Activated CD8-positive, alpha-beta T cell treated with anti-CD3 and anti-CD28 coated beads for 36 hours (primary cell): ENCODE measurements around the gene CFAP410. TPM values are rescaled to one million over a fixed set of nuclear protein-coding genes. Genes with fewer than 3 reads are reported as not detected.
A peak's percentile ranks its signal among the peaks of the same experiment; 100 is the strongest.

Experiments
- ATAC-seq: fragments of 200-7000 bp; cut with Tn5 transposase; one replicate; pipeline ENCODE4 v1.10.0; 2021; ENCODE audit warnings: mild to moderate bottlenecking, moderate library complexity
- CTCF ChIA-PET: fragments of 350-600 bp; sonication (Branson Sonifier 250); formaldehyde crosslinking; loops from one replicate; lab custom pipeline; 2021; ENCODE audit warnings: antibody characterized with exemption; lab: Charles Lee
- POLR2A ChIA-PET: fragments of 350-600 bp; sonication (Branson Sonifier 250); formaldehyde crosslinking; loops from one replicate; lab custom pipeline; 2021; ENCODE audit warnings: antibody characterized with exemption; lab: Charles Lee
- DNase-seq: peaks from one replicate; pipeline ENCODE4 v3.0.0-alpha.2; 2020
- H3K27ac Mint-ChIP-seq: one replicate; pipeline ENCODE4 v1.8.0; 2021; ENCODE audit warnings: mild to moderate bottlenecking, mixed read lengths
- H3K27me3 Mint-ChIP-seq: one replicate; pipeline ENCODE4 v1.8.0; 2021; ENCODE audit warnings: mixed read lengths
- H3K36me3 Mint-ChIP-seq: one replicate; pipeline ENCODE4 v1.8.0; 2021; ENCODE audit warnings: low read depth, mixed read lengths
- H3K4me1 Mint-ChIP-seq: one replicate; pipeline ENCODE4 v1.8.0; 2021; ENCODE audit warnings: low read depth, mixed read lengths
- H3K4me3 Mint-ChIP-seq: one replicate; pipeline ENCODE4 v1.8.0; 2021; ENCODE audit warnings: mild to moderate bottlenecking, moderate library complexity, mixed read lengths
- H3K9me3 Mint-ChIP-seq: one replicate; pipeline ENCODE4 v1.8.0; 2021; ENCODE audit warnings: mixed read lengths
- intact Hi-C: fragments of 100-400 bp; cut with micrococcal nuclease; formaldehyde crosslinking; loops from one replicate; pipeline ENCODE4 v1.10.0; 2022
- total RNA-seq, 2 experiments: library from RNA; stranded (reverse); gene quantifications; one replicate each; pipeline ENCODE4 v1.2.3, GENCODE V29; 2021
- TF ChIP-seq, protein P1 (sequence below): fragments of 200-600 bp; IDR thresholded peaks from one replicate; pipeline ENCODE4 v1.8.0; 2022; ENCODE audit warnings: antibody characterized with exemption, mild to moderate bottlenecking

The CFAP410 gene
- total RNA-seq, 2 experiments from 2014 or later = 17.2 TPM

DNA sequence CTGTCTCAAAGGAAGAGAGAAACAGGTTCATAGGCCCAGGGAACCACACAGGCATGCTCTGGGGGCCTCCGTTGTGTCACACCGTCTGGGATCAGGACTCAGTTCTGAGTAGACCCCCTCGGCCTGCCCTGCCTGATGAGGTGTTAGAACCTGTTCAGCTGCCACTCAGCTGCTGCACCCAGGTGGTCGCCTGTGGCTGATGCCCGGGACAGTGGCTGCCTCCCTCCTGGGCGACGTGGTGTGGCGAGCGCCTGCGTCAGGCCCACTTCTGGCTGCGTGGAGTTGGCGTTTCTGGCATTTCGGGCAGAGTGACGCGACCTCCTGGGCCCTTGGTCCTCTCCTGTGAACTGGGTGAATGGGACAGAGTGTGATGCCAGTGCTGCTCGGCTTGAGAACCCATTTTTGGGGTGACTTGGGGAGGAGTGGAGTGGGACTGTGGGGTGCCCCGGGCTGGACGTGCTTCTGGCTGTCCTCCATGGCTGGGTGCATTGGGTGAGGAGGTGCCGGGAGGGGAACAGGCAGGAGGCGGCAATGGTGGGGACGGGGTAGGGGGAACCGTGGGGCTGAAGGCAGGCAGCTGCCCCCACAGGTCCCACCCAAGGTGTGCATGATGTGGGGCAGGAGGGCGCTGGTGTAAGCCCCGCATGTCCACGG is 10.8 kb downstream of the CFAP410 start:
- POLR2A ChIA-PET = interaction anchor here (0.7 to 2.0 kb wide), 5 partner anchors 9 to 18 kb away, joined by 3 to 11 read pairs (median 4); no protein-coding TSS in a partner anchor
- intact Hi-C loops = no loop called here

DNA sequence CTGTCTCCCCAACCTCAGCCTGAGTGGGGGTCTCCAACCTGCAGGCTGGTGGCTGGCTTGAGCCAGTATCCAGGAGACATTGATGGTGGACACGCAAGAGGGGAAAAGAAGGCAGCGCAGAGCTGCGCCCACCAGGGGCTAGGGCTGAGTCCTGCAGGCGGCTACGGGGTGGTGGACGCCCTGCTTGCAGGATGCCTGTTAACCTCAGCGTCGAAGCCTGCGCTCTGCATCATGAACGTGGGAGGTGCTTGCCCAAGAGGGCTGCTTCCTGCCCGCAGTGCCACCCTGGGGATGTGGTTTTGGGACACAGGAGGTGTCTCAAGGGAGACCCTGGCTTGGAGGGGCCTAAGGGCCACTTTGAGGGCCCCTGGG is 11.6 kb downstream of the CFAP410 start:
- H3K27me3 Mint-ChIP-seq = no peaks in the 10 kb centered on the region
- ATAC-seq (no peak), DNase-seq (no peak)
- TF ChIP-seq, protein P1, sequence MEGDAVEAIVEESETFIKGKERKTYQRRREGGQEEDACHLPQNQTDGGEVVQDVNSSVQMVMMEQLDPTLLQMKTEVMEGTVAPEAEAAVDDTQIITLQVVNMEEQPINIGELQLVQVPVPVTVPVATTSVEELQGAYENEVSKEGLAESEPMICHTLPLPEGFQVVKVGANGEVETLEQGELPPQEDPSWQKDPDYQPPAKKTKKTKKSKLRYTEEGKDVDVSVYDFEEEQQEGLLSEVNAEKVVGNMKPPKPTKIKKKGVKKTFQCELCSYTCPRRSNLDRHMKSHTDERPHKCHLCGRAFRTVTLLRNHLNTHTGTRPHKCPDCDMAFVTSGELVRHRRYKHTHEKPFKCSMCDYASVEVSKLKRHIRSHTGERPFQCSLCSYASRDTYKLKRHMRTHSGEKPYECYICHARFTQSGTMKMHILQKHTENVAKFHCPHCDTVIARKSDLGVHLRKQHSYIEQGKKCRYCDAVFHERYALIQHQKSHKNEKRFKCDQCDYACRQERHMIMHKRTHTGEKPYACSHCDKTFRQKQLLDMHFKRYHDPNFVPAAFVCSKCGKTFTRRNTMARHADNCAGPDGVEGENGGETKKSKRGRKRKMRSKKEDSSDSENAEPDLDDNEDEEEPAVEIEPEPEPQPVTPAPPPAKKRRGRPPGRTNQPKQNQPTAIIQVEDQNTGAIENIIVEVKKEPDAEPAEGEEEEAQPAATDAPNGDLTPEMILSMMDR = no peak
- no peak overlapping the region for H3K27ac Mint-ChIP-seq
- POLR2A ChIA-PET = interaction anchor here (0.7 to 2.0 kb wide), 3 partner anchors 10 to 14 kb away, joined by 3 to 11 read pairs (median 4); no protein-coding TSS in a partner anchor
- intact Hi-C loops = no loop called here
- CTCF ChIA-PET = no interaction called here
- no peaks in the 10 kb centered on the region for H3K9me3 Mint-ChIP-seq
- no peak overlapping the region for H3K4me3 Mint-ChIP-seq
- H3K4me1 Mint-ChIP-seq = no peaks in the 10 kb centered on the region
- no peaks in the 10 kb centered on the region for H3K36me3 Mint-ChIP-seq

More for the DNA sequence above, 10.8 kb downstream of the CFAP410 start:
- Mint-ChIP-seq H3K36me3 (no peaks in the 10 kb centered on the region), H3K27ac (peak overlapping the region; percentile 57), H3K4me3 (no peak overlapping the region), H3K9me3 (no peaks in the 10 kb centered on the region), H3K4me1 (no peaks in the 10 kb centered on the region), H3K27me3 (no peaks in the 10 kb centered on the region)
- TF ChIP-seq, protein P1 = no peak
- CTCF ChIA-PET = no interaction called here
- ATAC-seq (no peak), DNase-seq (no peak)

DNA sequence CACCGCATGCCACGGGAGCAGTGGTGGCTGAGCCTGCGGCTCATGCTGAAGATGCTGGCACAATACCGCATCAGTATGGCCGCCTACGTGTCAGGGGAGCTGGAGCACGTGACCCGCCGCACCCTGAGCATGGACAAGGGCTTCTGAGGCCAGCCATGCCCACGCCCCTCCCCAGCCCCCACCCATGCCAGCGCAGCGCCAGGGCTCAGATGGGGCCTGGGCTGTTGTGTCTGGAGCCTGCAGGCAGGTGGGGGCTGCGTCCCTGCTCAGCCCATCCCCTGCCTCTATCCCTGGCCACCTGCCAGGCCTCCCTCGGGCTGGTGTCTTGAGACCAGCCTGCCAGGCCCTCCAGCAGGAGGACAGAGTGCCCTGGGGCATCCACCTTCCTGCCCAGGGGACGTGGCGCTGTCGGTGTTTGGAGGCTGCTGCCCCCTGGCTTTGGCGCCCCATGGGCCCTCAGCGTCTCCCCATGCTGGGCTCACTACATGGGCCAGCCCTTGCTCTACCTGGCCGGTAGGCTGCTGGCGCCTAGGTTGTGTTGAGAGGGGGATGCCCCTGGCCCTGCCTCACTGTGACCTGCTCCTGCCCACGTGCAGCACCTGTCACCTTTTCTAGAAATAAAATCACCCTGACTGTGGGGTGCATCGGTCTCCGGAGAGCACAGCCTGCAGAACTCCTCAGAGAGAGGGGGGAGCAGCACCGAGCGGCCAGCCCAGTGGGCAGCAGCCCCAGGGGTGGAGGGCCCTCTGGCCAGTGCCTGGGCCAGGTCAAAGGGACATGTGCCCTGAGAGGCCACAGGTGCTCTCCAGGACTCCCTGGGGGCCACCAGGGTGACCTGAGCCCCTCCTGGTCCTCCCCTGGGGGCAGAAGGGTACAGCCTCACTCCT is 12.2 kb downstream of the CFAP410 start:
- TF ChIP-seq, protein P1 = no peak

DNA sequence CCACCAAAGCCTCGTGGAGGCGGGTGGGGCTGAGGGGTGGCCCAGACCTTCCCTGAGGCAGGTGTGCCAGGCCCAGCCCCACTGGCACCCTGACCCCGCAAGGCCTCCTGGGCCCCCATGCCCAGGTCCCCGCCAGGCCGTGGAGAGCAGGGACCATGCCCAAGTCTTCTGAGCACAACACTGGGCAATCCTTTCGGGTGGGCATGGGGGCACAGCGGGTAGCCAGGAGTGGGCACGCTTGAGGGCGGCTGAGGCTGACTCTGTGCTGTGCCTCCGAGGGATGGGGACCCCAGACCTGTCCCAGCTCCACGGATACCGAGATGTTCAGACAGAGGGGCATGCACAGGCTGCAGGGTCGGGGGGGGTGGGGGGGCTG is 12.9 kb downstream of the CFAP410 start:
- intact Hi-C loops = no loop called here
- POLR2A ChIA-PET = interaction anchor here (1.2 kb wide), 1 partner anchor 12 kb away, joined by 5 read pairs; no protein-coding TSS in a partner anchor
- H3K27me3 Mint-ChIP-seq = no peaks in the 10 kb centered on the region
- H3K36me3 Mint-ChIP-seq = no peaks in the 10 kb centered on the region
- TF ChIP-seq, protein P1 = no peak
- no peaks in the 10 kb centered on the region for H3K9me3 Mint-ChIP-seq
- no peak overlapping the region for H3K27ac Mint-ChIP-seq
- no peak for ATAC-seq
- CTCF ChIA-PET = no interaction called here
- no peaks in the 10 kb centered on the region for H3K4me1 Mint-ChIP-seq
- DNase-seq = no peak
- no peak overlapping the region for H3K4me3 Mint-ChIP-seq

More for the DNA sequence above, 12.2 kb downstream of the CFAP410 start:
- no peak overlapping the region for H3K4me3 Mint-ChIP-seq
- ATAC-seq (no peak), DNase-seq (no peak)
- no peak overlapping the region for H3K27ac Mint-ChIP-seq
- POLR2A ChIA-PET = interaction anchor here (1.2 kb wide), 1 partner anchor 11 kb away, joined by 5 read pairs; no protein-coding TSS in a partner anchor
- no peaks in the 10 kb centered on the region for H3K4me1 Mint-ChIP-seq
- intact Hi-C loops = no loop called here
- CTCF ChIA-PET = no interaction called here
- no peaks in the 10 kb centered on the region for H3K9me3 Mint-ChIP-seq
- no peaks in the 10 kb centered on the region for H3K36me3 Mint-ChIP-seq
- H3K27me3 Mint-ChIP-seq = no peaks in the 10 kb centered on the region
